ENCODE data around the gene GRM1. TPM values are rescaled to one million over a fixed set of nuclear protein-coding genes. Genes with fewer than 3 reads are reported as not detected.

Gene GRM1
- total RNA-seq, 1 donor = under 0.01 TPM

DNA sequence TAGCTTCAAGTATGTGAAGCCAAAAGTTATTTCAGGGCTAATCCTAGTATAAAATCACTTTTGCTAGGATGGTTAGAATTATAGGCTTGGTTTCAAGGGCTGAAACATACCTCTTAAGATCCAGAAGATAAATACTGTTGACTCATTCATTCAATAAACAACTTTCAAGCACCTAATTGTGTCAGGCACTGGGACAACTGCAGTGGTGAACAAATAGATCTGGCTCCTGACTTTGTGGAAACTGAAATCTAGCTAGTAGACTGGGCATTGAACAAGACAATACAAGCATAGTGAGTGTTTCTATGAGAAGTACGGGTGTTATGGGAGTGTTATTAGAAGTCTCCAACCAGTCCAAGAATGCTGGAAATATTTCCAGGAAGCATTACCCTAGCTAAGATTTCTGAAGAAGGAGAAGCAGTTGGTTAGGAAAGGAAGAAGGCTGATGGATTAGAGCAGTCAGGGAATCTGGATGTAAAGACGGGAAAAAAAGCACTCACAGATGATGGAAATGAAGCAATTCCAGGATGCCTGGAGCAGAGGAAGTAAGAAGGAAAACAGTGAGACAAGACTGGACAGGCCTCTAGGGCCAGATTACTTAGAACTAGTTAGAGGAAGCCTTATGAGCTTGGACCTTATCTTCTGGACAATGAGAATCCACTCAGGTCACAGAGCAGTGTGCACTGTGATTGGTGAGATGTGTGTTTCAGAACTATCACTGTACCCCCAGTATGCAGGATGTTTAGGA is 382.2 kb downstream of the GRM1 start:
- TF ChIP-seq, protein P1, sequence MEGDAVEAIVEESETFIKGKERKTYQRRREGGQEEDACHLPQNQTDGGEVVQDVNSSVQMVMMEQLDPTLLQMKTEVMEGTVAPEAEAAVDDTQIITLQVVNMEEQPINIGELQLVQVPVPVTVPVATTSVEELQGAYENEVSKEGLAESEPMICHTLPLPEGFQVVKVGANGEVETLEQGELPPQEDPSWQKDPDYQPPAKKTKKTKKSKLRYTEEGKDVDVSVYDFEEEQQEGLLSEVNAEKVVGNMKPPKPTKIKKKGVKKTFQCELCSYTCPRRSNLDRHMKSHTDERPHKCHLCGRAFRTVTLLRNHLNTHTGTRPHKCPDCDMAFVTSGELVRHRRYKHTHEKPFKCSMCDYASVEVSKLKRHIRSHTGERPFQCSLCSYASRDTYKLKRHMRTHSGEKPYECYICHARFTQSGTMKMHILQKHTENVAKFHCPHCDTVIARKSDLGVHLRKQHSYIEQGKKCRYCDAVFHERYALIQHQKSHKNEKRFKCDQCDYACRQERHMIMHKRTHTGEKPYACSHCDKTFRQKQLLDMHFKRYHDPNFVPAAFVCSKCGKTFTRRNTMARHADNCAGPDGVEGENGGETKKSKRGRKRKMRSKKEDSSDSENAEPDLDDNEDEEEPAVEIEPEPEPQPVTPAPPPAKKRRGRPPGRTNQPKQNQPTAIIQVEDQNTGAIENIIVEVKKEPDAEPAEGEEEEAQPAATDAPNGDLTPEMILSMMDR (IDR thresholded peaks at IDR 0.05; ENCODE audit: insufficient read depth, low read depth, low read length) = no peak
- no peak overlapping the region for H3K4me3 ChIP-seq (ENCODE audit: low read depth, low read length)
- DNase-seq (ENCODE audit: low read depth) = no peak

DNA sequence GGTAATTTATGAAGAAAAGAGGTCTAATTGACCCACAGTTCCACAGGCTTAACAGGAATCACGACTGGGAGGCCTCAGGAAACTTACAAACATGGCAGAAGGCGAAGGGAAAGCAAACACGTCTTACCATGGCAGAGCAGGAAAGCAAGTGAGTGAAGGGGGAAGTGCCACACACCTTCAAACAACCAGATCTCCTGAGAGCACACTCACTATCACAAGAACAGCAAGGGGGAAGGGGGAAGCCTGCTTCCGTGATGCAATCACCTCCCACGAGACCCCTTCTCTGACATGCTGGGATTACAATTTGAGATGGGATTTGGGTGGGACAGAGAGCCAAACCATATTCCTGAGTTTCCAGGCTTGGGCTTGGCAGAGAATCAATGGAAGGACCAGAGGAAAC is 390.7 kb downstream of the GRM1 start:
- TF ChIP-seq, protein P1 (IDR thresholded peaks at IDR 0.05; ENCODE audit: insufficient read depth, low read depth, low read length) = no peak
- H3K4me3 ChIP-seq (ENCODE audit: low read depth, low read length) = no peak overlapping the region
- DNase-seq (ENCODE audit: low read depth) = no peak

- H3K4me3 ChIP-seq (ENCODE audit: low read depth, low read length) = no peak overlapping the region
- DNase-seq (ENCODE audit: low read depth) = no peak
- TF ChIP-seq, protein P1 (IDR thresholded peaks at IDR 0.05; ENCODE audit: insufficient read depth, low read depth, low read length) = no peak
These were observed 391.4 kb downstream of the GRM1 start for GRCh38 chr6:146420255-146420654.

DNA sequence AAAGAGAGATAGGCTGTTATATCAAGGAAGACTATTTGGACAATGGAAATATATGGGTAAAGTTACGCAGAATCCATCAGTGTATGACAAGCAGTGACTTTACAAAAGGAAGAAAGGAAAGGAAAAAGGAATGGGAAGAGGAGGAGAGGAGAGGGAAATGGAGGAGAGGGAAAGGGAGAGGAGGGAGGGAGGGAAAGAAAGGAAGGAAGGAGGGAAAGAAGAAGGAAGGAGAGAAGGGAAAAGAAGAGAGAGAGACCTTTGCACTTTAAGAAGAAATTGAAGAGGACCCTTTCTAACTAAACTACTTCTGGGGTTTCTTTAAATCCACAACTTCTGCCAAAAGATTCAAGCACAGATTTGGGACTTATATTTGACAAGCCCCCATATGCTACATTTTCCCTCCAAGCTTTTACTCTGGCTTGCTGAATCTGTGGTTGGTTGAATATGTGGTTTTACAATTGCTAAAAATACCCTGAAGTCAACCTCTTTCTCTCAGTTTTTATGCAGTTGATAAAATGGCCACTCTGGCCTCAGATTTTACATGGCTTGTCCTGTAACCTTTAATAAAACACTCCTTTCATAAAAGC is 394.0 kb downstream of the GRM1 start:
- TF ChIP-seq, protein P1 (IDR thresholded peaks at IDR 0.05; ENCODE audit: insufficient read depth, low read depth, low read length) = no peak

GRCh38 chr6:146423452-146423851 is 394.6 kb downstream of the GRM1 start:
- TF ChIP-seq, protein P1 (IDR thresholded peaks at IDR 0.05; ENCODE audit: insufficient read depth, low read depth, low read length) = no peak
- DNase-seq (ENCODE audit: low read depth) = no peak
- H3K4me3 ChIP-seq (ENCODE audit: low read depth, low read length) = no peak overlapping the region

More for the DNA sequence above, 394.0 kb downstream of the GRM1 start:
- H3K4me3 ChIP-seq (ENCODE audit: low read depth, low read length) = no peak overlapping the region
- no peak for DNase-seq (ENCODE audit: low read depth)

DNA sequence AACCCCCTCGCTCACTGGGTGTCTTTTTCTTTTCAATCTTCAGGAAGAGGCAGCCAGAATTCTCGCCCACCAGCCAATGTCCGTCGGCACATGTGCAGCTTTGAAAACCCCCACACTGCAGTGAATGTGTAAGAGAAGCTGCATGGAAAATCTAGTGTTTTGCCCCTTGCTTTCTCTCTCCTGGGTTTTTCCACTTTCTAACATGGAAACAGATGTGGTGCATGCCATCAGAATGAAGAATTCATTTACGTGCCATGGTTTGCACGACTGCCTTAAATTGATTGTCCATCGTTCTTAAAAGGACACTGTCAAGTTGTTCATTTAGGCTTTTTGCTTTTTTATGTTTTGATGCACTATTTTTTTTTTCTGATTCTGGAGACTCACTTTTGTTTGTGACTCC is 397.7 kb downstream of the GRM1 start:
- DNase-seq (ENCODE audit: low read depth) = no peak

More for the DNA sequence above, 397.7 kb downstream of the GRM1 start:
- TF ChIP-seq, protein P1 (IDR thresholded peaks at IDR 0.05; ENCODE audit: insufficient read depth, low read depth, low read length) = no peak
- H3K4me3 ChIP-seq (ENCODE audit: low read depth, low read length) = no peak overlapping the region

Measured in fibroblast of villous mesenchyme (primary cell).